T-helper 2 cell treated with Interferon-gamma antibody and Interleukin-4, amounts not matched to agents 100 ng/mL and 5 ng/mL, for 36 hours (primary cell): ENCODE results near the gene CARF. TPM values are rescaled to one million over a fixed set of nuclear protein-coding genes. Genes with fewer than 3 reads are reported as not detected.
"Not testable (repeated sequence)": the region's sequence is repeated elsewhere in the genome, so short reads cannot be mapped to it uniquely, and the experiment has no call there.

Experiments used
- intact Hi-C: fragments of 100-400 bp; cut with micrococcal nuclease; formaldehyde crosslinking; loops from one replicate; pipeline ENCODE4 v1.15.1; 2023
- total RNA-seq: library from RNA; stranded (reverse); gene quantifications from 2 replicates; pipeline ENCODE4 v1.2.3, GENCODE V29; 2022

Gene CARF, protein sequence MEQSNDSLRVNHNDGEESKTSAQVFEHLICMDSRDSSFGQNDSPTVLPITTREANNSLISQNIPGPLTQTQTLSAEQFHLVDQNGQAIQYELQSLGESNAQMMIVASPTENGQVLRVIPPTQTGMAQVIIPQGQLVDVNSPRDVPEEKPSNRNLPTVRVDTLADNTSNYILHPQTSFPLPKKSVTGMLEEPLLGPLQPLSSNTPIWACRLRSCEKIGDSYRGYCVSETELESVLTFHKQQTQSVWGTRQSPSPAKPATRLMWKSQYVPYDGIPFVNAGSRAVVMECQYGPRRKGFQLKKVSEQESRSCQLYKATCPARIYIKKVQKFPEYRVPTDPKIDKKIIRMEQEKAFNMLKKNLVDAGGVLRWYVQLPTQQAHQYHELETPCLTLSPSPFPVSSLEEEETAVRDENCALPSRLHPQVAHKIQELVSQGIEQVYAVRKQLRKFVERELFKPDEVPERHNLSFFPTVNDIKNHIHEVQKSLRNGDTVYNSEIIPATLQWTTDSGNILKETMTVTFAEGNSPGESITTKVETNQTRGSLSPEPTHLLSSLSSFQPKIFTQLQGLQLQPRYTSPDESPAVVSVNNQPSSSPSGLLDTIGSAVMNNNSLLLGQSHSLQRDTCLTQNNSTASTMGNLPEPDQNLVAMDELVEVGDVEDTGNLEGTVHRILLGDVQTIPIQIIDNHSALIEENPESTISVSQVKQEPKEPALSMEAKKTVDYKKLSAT
- 7.0 and 8.0 TPM in 2 replicates for total RNA-seq

DNA sequence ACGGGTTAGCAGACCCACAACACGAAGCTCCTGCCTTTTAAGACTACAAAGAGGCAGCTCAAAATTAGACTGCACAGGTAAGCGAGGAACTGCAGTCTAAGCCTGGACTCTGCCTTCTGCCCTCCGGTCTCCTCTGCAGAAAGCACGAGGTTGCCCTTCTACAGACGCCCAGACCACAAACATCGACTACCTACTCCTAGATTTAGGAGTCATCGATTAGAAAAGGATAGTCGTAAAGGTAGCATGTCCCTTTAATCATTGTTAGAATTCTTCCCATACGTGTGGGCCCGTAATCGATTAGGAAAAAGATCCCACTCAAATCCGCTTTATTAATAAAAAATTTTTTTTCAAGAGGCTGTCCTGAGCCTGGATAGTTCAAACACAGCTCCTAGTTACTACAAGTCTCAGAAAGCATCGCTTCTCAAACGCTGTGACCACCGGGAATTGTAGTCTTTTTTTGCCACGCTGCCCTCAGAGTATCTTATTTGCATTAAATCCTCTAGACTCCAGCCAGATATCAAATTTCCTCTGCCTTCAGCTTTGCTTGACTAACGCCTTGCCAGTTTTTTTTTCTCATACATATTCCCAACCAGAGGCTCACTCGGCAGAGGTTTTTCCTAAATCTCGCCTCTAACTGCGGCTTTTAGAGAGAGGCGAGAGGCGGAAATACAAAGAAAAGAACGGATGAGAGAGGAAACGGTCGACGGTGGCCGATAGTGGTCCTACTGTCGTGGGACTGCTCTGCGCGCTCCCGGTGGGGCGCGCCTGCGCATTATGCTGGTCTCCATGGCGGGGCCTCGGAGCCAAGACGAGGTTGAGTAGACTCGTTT lies at the start of gene CARF, which contains the start of gene WDR12:
TSS of gene CARF (plus strand) at position 764 of the 830 bp plus-strand sequence. CDS start 29,628 bp downstream, outside the sequence.
TSS of gene WDR12 (minus strand) at position 162 of the 830 bp plus-strand sequence. CDS start 197 bp downstream, outside the sequence.
- intact Hi-C loops: loop anchor here (1.0 to 10.0 kb wide), 8 partner anchors 40 to 1269 kb away; partner anchors contain the start of genes FAM117B, ICA1L, ICOS and NBEAL1

DNA sequence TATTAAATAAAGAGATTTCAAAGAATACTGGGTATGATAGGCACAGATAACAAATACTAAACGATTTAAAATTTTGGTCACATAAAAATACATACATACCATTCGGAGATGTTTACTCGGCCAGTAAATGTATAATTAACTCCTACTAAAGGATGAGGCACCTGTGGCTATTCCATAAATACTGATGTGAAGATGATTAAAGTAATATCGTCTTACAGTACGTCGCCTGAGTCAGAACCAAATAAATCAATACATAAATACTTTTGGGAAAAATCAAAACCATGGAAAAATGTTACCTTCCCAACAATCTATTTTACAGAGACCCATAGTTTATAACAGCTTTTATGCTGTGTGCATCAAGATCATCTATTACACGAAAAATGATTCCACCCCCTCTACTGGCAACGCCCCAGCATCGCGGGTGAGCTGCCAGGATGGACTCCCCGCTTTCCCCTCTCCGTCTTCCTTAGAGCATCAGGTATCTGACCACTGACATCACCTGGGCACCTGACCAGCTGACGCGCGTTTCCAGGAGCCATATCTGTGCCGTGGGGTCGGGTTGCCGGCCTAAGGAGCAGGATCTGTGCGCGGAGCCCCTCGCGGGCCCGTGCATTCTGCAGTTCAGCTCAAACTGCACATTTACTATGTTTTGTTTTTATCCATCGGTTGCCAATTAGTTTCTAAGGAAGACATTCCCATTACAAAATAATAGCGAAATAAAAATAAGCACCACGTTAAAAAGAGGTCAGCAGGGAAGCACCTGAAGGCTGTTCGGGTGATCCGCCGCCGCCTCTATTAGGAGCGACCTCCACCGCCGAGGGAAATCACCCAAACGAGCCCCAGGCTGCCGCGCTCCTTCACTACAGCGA lies 41.4 kb upstream of the CARF start:
- intact Hi-C loops: loop anchor here (1.0 to 2.0 kb wide), 6 partner anchors 40 to 296 kb away; partner anchors contain the start of genes FAM117B, NBEAL1 and WDR12

DNA sequence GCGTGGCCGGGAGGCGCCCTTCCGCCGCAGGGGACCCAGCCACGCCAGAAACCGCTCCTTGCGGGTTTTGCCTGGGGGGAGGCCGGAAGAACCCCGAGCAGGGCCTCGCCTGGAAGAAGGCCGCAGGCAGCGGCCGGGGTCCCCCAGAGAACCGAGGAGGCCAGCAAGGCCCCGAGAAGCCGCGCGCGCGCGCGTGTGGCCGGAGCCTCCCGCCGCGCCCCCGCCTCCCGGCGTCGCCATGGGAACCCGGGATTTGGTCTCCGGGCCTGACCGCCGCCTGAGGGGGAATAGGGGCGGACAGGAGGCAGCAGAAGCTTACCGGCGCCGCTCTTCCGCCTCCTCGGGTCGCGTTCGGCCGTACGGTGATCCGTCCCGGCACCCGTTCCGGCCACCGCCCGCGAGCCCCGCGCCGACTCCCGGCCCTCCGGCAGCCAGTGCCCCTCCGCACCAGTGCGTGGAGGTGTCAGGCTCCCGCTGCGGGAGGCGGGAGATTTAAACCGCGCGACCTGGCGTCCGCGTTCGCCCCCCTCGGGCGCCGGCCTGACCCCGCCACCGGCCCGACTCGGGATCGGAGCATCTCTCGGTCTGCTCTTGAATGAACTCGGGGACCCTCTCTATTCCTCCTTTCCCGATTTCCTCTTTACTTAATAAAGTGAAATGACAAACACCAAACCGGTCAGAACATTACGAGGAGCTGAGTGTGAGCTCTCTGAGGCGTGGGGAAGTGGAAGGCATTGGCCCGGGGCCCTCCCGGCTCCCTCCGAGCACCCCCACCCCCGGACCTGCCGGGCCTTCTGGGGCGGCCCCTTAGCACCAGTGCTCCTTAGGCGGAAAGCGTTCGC lies 40.6 kb upstream of the CARF start, which contains the start of gene ICA1L:
TSS of gene ICA1L (minus strand) at position 467 of the 842 bp plus-strand sequence. CDS start 42,757 bp downstream, outside the sequence.
- intact Hi-C loops: loop anchor here (1.0 to 2.0 kb wide), 4 partner anchors 40 to 237 kb away; partner anchors contain the start of genes FAM117B, NBEAL1 and WDR12

DNA sequence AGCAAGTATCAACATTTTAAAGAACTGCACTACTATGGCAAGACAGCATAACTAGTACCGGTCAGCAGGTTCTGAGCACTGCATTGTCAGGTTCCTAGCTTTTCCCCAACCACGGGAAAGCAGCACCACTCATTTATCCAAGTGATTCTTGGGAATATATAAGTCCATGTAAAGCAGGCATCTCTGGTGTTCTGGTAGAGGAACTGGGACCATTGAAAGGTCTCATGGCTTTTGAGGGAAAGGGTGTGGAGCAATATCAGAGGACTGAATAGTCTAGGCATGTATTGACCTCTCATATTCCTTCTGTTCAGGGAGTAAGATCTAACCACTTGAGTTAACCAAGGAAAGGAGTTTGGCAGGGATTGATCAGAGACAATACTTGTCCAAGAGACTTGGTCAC lies 34.4 kb upstream of the CARF start:
- intact Hi-C loops: no loop called here

GRCh38 chr2:202881570-202881969 lies 30.5 kb upstream of the CARF start:
- intact Hi-C loops: no loop called here

DNA sequence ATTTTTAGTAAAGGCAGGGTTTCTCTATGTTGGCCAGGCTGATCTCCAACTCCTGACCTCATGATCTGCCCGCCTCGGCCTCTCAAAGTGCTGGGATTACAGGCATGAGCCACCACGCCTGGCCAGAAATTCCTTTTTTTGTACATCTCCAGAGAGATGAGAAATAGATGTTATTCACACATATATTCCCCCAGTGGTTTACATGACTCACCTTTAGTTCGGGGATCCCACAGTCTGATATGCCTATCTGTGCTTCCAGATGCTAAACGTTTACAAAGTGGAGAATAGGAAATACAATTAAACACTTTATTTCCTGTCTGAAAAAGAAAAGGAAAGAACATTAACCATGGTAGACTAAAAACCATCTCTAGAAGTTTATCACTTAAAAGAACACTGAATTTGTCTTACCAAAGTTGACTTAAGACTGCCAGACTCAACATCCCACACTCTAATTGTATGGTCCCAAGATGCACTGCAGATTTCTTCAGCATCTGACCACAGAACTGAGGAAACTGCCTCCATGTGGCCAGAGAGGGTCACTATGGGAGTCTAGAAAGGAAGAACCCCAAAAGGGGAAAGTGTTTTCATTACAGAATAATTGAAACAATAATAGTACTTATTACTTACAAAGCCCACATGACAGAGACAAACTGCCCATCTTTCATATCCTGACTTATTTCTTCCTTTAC lies 27.9 kb upstream of the CARF start:
- intact Hi-C loops: no loop called here

DNA sequence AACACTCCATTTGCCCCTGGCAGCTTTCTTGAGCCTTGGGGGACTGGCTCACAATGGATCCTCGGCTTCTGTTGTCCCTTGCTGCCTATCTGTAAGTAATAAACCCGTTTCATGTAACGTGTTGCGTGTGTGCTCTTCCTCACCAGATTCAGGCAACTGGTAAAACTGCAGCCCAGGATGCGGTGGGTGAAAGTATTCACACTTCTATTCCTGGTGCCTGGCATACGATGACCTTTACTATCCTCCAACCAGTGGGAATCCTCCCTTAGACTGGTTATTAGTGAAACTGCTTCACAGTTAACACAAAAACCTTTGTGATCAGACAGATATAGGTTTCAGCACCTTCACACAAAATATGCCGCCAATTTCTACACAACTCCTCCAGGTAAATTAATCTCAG lies 26.9 kb upstream of the CARF start:
- intact Hi-C loops: no loop called here

- intact Hi-C loops: not testable (repeated sequence)
Observed at GRCh38 chr2:202905507-202905906, 6.6 kb upstream of the CARF start.

GRCh38 chr2:202908186-202908585 lies 3.9 kb upstream of the CARF start:
- intact Hi-C loops: no loop called here

GRCh38 chr2:202909394-202910192 lies 2.5 kb upstream of the CARF start:
- intact Hi-C loops: loop anchor here (2.0 to 10.0 kb wide), 3 partner anchors 275 to 1267 kb away; partner anchors contain the start of genes FAM117B, ICOS and TMEM237

GRCh38 chr2:202910250-202910649 lies 1.8 kb upstream of the CARF start:
- intact Hi-C loops: loop anchor here (2.0 to 10.0 kb wide), 3 partner anchors 275 to 1268 kb away; partner anchors contain the start of genes FAM117B, ICOS and TMEM237

GRCh38 chr2:202910698-202911097 lies 1.4 kb upstream of the CARF start:
- intact Hi-C loops: loop anchor here (1.0 to 10.0 kb wide), 8 partner anchors 39 to 1268 kb away; partner anchors contain the start of genes FAM117B, ICA1L, ICOS and NBEAL1

- intact Hi-C loops: loop anchor here (1.0 to 10.0 kb wide), 8 partner anchors 40 to 1269 kb away; partner anchors contain the start of genes FAM117B, ICA1L, ICOS and NBEAL1
Observed at GRCh38 chr2:202911203-202911511, 918 bp upstream of the CARF start.

DNA sequence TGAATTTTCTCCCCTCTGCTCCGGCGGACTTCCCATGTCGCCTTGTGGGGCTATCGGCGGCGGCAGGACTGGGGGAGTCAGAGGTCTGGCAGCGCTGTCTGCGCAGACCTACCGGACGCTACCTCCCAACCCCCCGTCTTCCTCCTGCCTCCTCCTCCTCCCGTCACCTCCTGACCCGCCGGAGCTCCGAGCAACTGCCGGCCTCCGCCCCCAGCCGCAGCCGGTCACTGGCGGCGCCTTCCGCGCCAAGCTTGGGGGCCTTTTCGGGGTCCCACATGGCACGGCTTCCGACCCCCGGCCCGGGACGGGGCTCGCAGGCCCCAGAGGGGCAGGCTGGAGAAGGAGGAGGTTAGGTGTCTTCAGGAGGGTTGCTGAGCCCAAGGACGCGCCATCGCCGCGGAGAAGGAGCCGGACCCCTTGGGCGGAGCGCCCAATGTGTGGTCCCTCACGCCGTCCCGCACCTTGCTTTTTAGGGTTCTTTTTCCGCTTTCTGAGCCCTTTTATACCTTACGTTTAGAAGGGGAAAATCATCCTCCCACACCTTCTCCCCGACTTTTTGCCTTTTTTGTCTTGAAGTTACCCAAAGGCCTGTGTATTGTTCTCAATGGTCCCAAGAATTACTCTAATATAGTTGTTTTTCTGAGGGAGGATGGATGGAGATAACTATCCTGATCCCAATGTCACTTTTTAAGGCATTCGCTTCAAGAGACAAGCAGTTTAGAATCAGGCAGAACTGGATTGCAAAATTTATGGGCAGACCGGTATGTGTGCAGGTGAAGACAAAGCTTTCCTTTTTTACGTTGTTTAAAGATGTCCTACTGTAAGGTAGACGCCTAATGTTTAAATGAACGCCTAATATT lies 497 bp downstream of the CARF start:
- intact Hi-C loops: loop anchor here (5.0 to 10.0 kb wide), 2 partner anchors 1022 to 1270 kb away; partner anchors contain the start of genes ICOS and TMEM237

DNA sequence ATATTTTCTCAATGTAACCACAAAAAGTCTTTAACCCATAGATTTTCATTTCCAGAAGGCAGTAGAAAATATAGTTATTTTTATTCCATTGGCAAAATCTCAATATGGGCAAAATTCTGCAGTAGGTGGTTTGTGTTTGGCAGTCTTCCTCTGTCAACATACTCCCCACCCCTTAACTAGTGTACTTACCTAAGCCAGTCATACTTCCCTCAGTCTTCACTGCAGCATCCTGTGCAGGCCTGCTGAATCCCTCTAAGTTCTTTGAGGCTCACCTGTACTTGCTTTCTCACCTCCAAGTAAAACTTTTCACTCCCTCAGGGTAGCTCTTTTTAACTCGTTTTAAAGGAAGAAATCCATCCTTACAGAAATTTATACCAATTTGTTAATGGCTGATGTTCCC lies 6.8 kb downstream of the CARF start:
- intact Hi-C loops: loop anchor here (10.0 kb wide), 1 partner anchor 1016 kb away; the partner anchor contains the start of gene ICOS
